Measurements from ENCODE around the gene RNF130. TPM values are rescaled to one million over a fixed set of nuclear protein-coding genes. Genes with fewer than 3 reads are reported as not detected.

Gene RNF130
- total RNA-seq, 4 donors from 2014 or later = 34.5 to 79.5 (median 55.6) TPM

GRCh38 chr5:180114304-180115003 is 42.9 kb upstream of the RNF130 start:
- H3K4me3 ChIP-seq = no peak overlapping the region
- no peaks in the 10 kb centered on the region for H3K4me1 ChIP-seq
- ATAC-seq (no peak), DNase-seq (no peak)
- in situ Hi-C loops (cut with MboI; ENCODE audit: low sequenced_read_pairs in 4 of 4) = no loop called here
- H3K27ac ChIP-seq = no peak overlapping the region
- intact Hi-C loops (cut with DNase I; ENCODE audit: low total_unique reads) = no loop called here
- H3K36me3 ChIP-seq = no peaks in the 10 kb centered on the region
- H3K27me3 ChIP-seq = no peaks in the 10 kb centered on the region
- TF ChIP-seq POLR2A (IDR thresholded peaks at IDR 0.05) (no peak), CTCF (IDR thresholded peaks at IDR 0.05 in 4 of 5, conservative IDR thresholded peaks at IDR 0.05 in 1 of 5) (no peak)
- H3K9me3 ChIP-seq = no peaks in the 10 kb centered on the region

- DNase-seq = no peak
Measured at GRCh38 chr5:180113660-180114303, 42.2 kb upstream of the RNF130 start.

GRCh38 chr5:180112181-180112861 is 40.8 kb upstream of the RNF130 start:
- Histone ChIP-seq H3K9me3 (peaks cover 0 to 3% (median under 1%) of the 10 kb centered on the region in 3 donors), H3K4me3 (no peak overlapping the region), H3K27ac (no peak overlapping the region), H3K36me3 (no peaks in the 10 kb centered on the region), H3K27me3 (no peaks in the 10 kb centered on the region), H3K4me1 (no peaks in the 10 kb centered on the region)
- TF ChIP-seq POLR2A (IDR thresholded peaks at IDR 0.05) (no peak), CTCF (IDR thresholded peaks at IDR 0.05 in 4 of 5, conservative IDR thresholded peaks at IDR 0.05 in 1 of 5) (no peak)
- in situ Hi-C loops (cut with MboI; ENCODE audit: low sequenced_read_pairs in 4 of 4) (no loop called here), intact Hi-C loops (cut with DNase I; ENCODE audit: low total_unique reads) (no loop called here)
- no peak for ATAC-seq
- no peak for DNase-seq

More at GRCh38 chr5:180113660-180114303, 42.2 kb upstream of the RNF130 start:
- Histone ChIP-seq H3K36me3 (no peaks in the 10 kb centered on the region), H3K27me3 (no peaks in the 10 kb centered on the region), H3K4me1 (no peaks in the 10 kb centered on the region), H3K27ac (no peak overlapping the region), H3K9me3 (no peaks in the 10 kb centered on the region), H3K4me3 (no peak overlapping the region)
- no peak for TF ChIP-seq POLR2A (IDR thresholded peaks at IDR 0.05)
- no peak for TF ChIP-seq CTCF (IDR thresholded peaks at IDR 0.05 in 4 of 5, conservative IDR thresholded peaks at IDR 0.05 in 1 of 5)
- intact Hi-C loops (cut with DNase I; ENCODE audit: low total_unique reads) (no loop called here), in situ Hi-C loops (cut with MboI; ENCODE audit: low sequenced_read_pairs in 4 of 4) (no loop called here)
- no peak for ATAC-seq

GRCh38 chr5:180111273-180112002 is 39.9 kb upstream of the RNF130 start:
- no peaks in the 10 kb centered on the region for H3K36me3 ChIP-seq
- H3K27ac ChIP-seq = no peak overlapping the region
- H3K27me3 ChIP-seq = no peaks in the 10 kb centered on the region
- H3K9me3 ChIP-seq = peaks cover 0 to 9% (median 4%) of the 10 kb centered on the region in 3 donors
- H3K4me1 ChIP-seq = no peaks in the 10 kb centered on the region
- DNase-seq (no peak), ATAC-seq (no peak)
- in situ Hi-C loops (cut with MboI; ENCODE audit: low sequenced_read_pairs in 4 of 4) = no loop called here
- no peak overlapping the region for H3K4me3 ChIP-seq
- TF ChIP-seq POLR2A (IDR thresholded peaks at IDR 0.05) = no peak
- TF ChIP-seq CTCF (IDR thresholded peaks at IDR 0.05 in 4 of 5, conservative IDR thresholded peaks at IDR 0.05 in 1 of 5) = no peak
- intact Hi-C loops (cut with DNase I; ENCODE audit: low total_unique reads) = no loop called here

Data from gastrocnemius medialis (tissue), 4 donors.